Neural cell (in vitro differentiated cells): Measurements from ENCODE around the gene CXADR. TPM values are rescaled to one million over a fixed set of nuclear protein-coding genes. Genes with fewer than 3 reads are reported as not detected.
A peak's percentile ranks its signal among the peaks of the same experiment; 100 is the strongest.

Experiments
- H2AFZ ChIP-seq: fragments of 200-600, 300-800 bp; sonication (generic), shearing (Covaris generic); 2 replicates; pipeline ENCODE4 v1.6.0; 2014; ENCODE audit warnings: low read depth, mild to moderate bottlenecking, antibody characterized with exemption, low read length, moderate library complexity
- H3F3A ChIP-seq: fragments of 200-600 bp; shearing (Covaris generic); 2 replicates; pipeline ENCODE4 v1.6.1; 2016; ENCODE audit warnings: mild to moderate bottlenecking, moderate library complexity, mixed read lengths, antibody characterized with exemption, low read length; ENCODE audit not compliant: insufficient read depth, poor library complexity, severe bottlenecking
- H3K27ac ChIP-seq: fragments of 200-600, 300-800 bp; sonication (generic), shearing (Covaris generic); 2 replicates; pipeline ENCODE4 v1.5.1; 2014; ENCODE audit warnings: mild to moderate bottlenecking, low read length, moderate library complexity
- H3K27me3 ChIP-seq: fragments of 300-800, 200-600 bp; sonication (generic), shearing (Covaris generic); 2 replicates; pipeline ENCODE4 v1.6.0; 2014; ENCODE audit warnings: mild to moderate bottlenecking, low read depth, low read length, moderate library complexity; ENCODE audit not compliant: insufficient read depth
- H3K36me3 ChIP-seq: fragments of 300-800, 200-600 bp; sonication (generic), shearing (Covaris generic); 2 replicates; pipeline ENCODE4 v1.5.1; 2014; ENCODE audit warnings: mild to moderate bottlenecking, antibody characterized with exemption, low read length, moderate library complexity; ENCODE audit not compliant: insufficient read depth
- H3K4me2 ChIP-seq: fragments of 300-800, 200-600 bp; sonication (generic), shearing (Covaris generic); 2 replicates; pipeline ENCODE4 v1.6.0; 2014; ENCODE audit warnings: mild to moderate bottlenecking, low read length
- H3K4me3 ChIP-seq: fragments of 300-800, 200-600 bp; sonication (generic), shearing (Covaris generic); 2 replicates; pipeline ENCODE4 v1.5.1; 2014; ENCODE audit warnings: mild to moderate bottlenecking, low read length, moderate library complexity
- H3K79me2 ChIP-seq: fragments of 200-600 bp; shearing (Covaris generic); replicated peaks from 2 replicates; pipeline ENCODE4 v1.6.0; 2014; ENCODE audit warnings: mild to moderate bottlenecking, low read length, moderate library complexity; ENCODE audit not compliant: insufficient read depth
- H3K9ac ChIP-seq: fragments of 300-800, 200-600 bp; sonication (generic), shearing (Covaris generic); 2 replicates; pipeline ENCODE4 v1.6.1; 2016; ENCODE audit warnings: mild to moderate bottlenecking, low read length, mixed read lengths
- H3K9me2 ChIP-seq: fragments of 200-600 bp; shearing (Covaris generic); 2 replicates; pipeline ENCODE4 v1.6.1; 2016; ENCODE audit warnings: mild to moderate bottlenecking, low read length, mixed read lengths; ENCODE audit not compliant: insufficient read depth
- H3K9me3 ChIP-seq: fragments of 200-600, 300-800 bp; sonication (generic), shearing (Covaris generic); 2 replicates; pipeline ENCODE4 v1.6.1; 2016; ENCODE audit warnings: mild to moderate bottlenecking, mixed run types, low read length, moderate library complexity, mixed read lengths
- H4K20me1 ChIP-seq: fragments of 200-600 bp; shearing (Covaris generic); 2 replicates; pipeline ENCODE4 v1.6.1; 2016; ENCODE audit warnings: mild to moderate bottlenecking, mixed run types; ENCODE audit not compliant: insufficient read depth
- EP300 ChIP-seq: fragments of 450-650 bp; conservative IDR thresholded peaks from 2 replicates; pipeline ENCODE4 v1.6.1; 2014; ENCODE audit warnings: antibody characterized with exemption, mild to moderate bottlenecking, moderate library complexity; ENCODE audit not compliant: poor library complexity, severe bottlenecking
- EZH2 ChIP-seq: fragments of 200-600, 300-800 bp; shearing (Covaris generic), sonication (generic); IDR thresholded peaks from 2 replicates; pipeline ENCODE4 v1.6.1; 2014; ENCODE audit warnings: antibody characterized with exemption, low read length, borderline replicate concordance, mild to moderate bottlenecking; ENCODE audit not compliant: insufficient read depth, poor library complexity, severe bottlenecking
- MXI1 ChIP-seq: fragments of 450-650 bp; conservative IDR thresholded peaks from 2 replicates; pipeline ENCODE4 v1.6.1; 2014; ENCODE audit warnings: antibody characterized with exemption, mild to moderate bottlenecking; ENCODE audit not compliant: poor library complexity, severe bottlenecking
- POLR2AphosphoS5 ChIP-seq: IDR thresholded peaks from 2 replicates; pipeline ENCODE4 v1.6.1; 2012
- RAD21 ChIP-seq: fragments of 450-650 bp; conservative IDR thresholded peaks from 2 replicates; pipeline ENCODE4 v1.6.1; 2014; ENCODE audit warnings: antibody characterized with exemption, mild to moderate bottlenecking, moderate library complexity
- SMC3 ChIP-seq: fragments of 450-650 bp; conservative IDR thresholded peaks from 2 replicates; pipeline ENCODE4 v1.6.1; 2014; ENCODE audit warnings: antibody characterized with exemption, mild to moderate bottlenecking, moderate library complexity; ENCODE audit not compliant: poor library complexity
- TAF1 ChIP-seq: IDR thresholded peaks from 2 replicates; pipeline ENCODE4 v1.6.1; 2012; ENCODE audit warnings: low read depth
- polyA plus RNA-seq: library from polyadenylated mRNA; depleted of rRNA; stranded (reverse); fragments of >200 nt; gene quantifications from 2 replicates; pipeline ENCODE4 v1.2.3, GENCODE V29; 2014
- TF ChIP-seq, protein P1 (sequence below): fragments of 450-650 bp; IDR thresholded peaks from 2 replicates; pipeline ENCODE4 v1.5.1; 2014; ENCODE audit warnings: antibody characterized with exemption, mild to moderate bottlenecking, moderate library complexity; ENCODE audit not compliant: poor library complexity, severe bottlenecking
- TF ChIP-seq, protein P2 (sequence below): IDR thresholded peaks from 2 replicates; pipeline ENCODE4 v1.6.1; 2012; ENCODE audit warnings: borderline replicate concordance

Gene CXADR
- polyA plus RNA-seq, 1 donor from 2014 or later: 175 TPM

DNA sequence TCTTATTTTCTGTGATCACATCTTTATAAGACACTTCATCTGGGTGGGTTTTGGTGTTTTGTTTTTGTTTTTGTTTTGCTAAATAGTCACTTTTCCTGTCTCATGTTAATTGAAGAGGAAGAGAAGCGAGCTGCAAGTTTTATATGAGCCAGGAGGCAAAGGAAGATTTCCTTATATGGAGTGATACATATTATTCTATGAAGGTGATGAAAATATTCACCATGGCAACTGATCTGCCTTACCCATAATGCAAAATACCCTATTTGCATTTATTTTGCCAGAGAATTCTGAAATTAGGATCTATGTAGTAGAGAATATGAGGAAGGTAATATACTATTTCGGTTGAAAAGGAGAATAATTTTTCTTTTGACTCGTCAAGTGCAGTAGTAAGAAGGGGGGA lies 13.9 kb downstream of the CXADR start:
- Histone ChIP-seq H3K36me3 (peaks cover 5% of the 10 kb centered on the region), H3K4me3 (peak overlapping the region; percentile 24), H2AFZ (no peak overlapping the region), H3K9ac (peak overlapping the region; percentile 43), H3K79me2 (peaks cover 85% of the 10 kb centered on the region), H3K9me3 (no peaks in the 10 kb centered on the region), H3F3A (no peaks in the 10 kb centered on the region), H3K4me2 (no peak overlapping the region), H3K9me2 (no peaks in the 10 kb centered on the region), H3K27ac (peak overlapping the region; percentile 84), H3K27me3 (no peaks in the 10 kb centered on the region), H4K20me1 (peaks cover 4% of the 10 kb centered on the region)
- TF ChIP-seq TAF1: no peak
- TF ChIP-seq, protein P1, sequence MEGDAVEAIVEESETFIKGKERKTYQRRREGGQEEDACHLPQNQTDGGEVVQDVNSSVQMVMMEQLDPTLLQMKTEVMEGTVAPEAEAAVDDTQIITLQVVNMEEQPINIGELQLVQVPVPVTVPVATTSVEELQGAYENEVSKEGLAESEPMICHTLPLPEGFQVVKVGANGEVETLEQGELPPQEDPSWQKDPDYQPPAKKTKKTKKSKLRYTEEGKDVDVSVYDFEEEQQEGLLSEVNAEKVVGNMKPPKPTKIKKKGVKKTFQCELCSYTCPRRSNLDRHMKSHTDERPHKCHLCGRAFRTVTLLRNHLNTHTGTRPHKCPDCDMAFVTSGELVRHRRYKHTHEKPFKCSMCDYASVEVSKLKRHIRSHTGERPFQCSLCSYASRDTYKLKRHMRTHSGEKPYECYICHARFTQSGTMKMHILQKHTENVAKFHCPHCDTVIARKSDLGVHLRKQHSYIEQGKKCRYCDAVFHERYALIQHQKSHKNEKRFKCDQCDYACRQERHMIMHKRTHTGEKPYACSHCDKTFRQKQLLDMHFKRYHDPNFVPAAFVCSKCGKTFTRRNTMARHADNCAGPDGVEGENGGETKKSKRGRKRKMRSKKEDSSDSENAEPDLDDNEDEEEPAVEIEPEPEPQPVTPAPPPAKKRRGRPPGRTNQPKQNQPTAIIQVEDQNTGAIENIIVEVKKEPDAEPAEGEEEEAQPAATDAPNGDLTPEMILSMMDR: no peak
- TF ChIP-seq EZH2: no peak

DNA sequence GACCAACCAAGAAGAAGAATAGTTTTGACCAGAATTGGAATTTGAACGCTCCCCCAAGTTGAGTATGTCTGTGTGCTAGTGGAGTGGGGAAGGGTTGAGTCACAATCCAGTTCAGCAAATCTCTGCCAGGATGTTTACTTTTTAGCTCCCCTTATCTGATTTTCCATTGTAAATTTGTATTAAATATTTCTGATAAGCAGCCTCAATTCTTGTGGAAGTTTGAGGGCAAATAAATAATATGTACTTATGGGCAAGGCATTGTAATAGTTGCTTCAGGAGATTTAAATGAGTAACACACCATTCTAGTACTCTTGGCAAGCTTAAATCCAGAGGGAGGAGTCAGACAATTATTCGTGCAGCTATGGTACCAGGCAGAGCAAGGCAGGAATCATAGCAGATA lies 14.4 kb downstream of the CXADR start:
- no peak overlapping the region for H3K4me2 ChIP-seq
- H3K4me3 ChIP-seq: peak overlapping the region; percentile 24
- H4K20me1 ChIP-seq: peaks cover 4% of the 10 kb centered on the region
- H3K27me3 ChIP-seq: no peaks in the 10 kb centered on the region
- H3K9ac ChIP-seq: peak overlapping the region; percentile 43
- H3F3A ChIP-seq: no peaks in the 10 kb centered on the region
- no peak overlapping the region for H2AFZ ChIP-seq
- no peak for TF ChIP-seq RAD21
- no peak for TF ChIP-seq MXI1
- no peak for TF ChIP-seq TAF1
- TF ChIP-seq SMC3: no peak
- TF ChIP-seq, protein P2, sequence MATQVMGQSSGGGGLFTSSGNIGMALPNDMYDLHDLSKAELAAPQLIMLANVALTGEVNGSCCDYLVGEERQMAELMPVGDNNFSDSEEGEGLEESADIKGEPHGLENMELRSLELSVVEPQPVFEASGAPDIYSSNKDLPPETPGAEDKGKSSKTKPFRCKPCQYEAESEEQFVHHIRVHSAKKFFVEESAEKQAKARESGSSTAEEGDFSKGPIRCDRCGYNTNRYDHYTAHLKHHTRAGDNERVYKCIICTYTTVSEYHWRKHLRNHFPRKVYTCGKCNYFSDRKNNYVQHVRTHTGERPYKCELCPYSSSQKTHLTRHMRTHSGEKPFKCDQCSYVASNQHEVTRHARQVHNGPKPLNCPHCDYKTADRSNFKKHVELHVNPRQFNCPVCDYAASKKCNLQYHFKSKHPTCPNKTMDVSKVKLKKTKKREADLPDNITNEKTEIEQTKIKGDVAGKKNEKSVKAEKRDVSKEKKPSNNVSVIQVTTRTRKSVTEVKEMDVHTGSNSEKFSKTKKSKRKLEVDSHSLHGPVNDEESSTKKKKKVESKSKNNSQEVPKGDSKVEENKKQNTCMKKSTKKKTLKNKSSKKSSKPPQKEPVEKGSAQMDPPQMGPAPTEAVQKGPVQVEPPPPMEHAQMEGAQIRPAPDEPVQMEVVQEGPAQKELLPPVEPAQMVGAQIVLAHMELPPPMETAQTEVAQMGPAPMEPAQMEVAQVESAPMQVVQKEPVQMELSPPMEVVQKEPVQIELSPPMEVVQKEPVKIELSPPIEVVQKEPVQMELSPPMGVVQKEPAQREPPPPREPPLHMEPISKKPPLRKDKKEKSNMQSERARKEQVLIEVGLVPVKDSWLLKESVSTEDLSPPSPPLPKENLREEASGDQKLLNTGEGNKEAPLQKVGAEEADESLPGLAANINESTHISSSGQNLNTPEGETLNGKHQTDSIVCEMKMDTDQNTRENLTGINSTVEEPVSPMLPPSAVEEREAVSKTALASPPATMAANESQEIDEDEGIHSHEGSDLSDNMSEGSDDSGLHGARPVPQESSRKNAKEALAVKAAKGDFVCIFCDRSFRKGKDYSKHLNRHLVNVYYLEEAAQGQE: no peak
- TF ChIP-seq EP300: no peak
- TF ChIP-seq, protein P1: no peak
- TF ChIP-seq POLR2AphosphoS5: no peak
- no peak for TF ChIP-seq EZH2
- H3K9me2 ChIP-seq: no peaks in the 10 kb centered on the region
- peaks cover 86% of the 10 kb centered on the region for H3K79me2 ChIP-seq
- H3K27ac ChIP-seq: peak overlapping the region; percentile 84
- H3K36me3 ChIP-seq: peaks cover 7% of the 10 kb centered on the region
- no peaks in the 10 kb centered on the region for H3K9me3 ChIP-seq
